IMR-90 (cell line): Measurements from ENCODE around the gene KNCN. TPM values are rescaled to one million over a fixed set of nuclear protein-coding genes. Genes with fewer than 3 reads are reported as not detected.

Source experiments
- ATAC-seq: fragments of 200-7000 bp; cut with Tn5 transposase; 2 replicates; pipeline ENCODE4 v1.9.1; 2020; ENCODE audit warnings: low read depth, mild to moderate bottlenecking, moderate library complexity
- BruUV-seq: library from RNA; stranded (reverse); fragments of 400-500 nt; replicated peaks from 2 replicates; lab custom pipeline; 2021; lab: Mats Ljungman, UMichigan
- CTCF ChIA-PET: fragments of 300-600 bp; formaldehyde crosslinking; extraction: SDS; loops from one replicate; lab custom pipeline; 2021; ENCODE audit warnings: antibody characterized with exemption; lab: Yijun Ruan, JAX
- POLR2A ChIA-PET: fragments of 300-600 bp; sonication (Branson Sonifier 250); formaldehyde crosslinking; loops from one replicate; lab custom pipeline; 2022; ENCODE audit warnings: antibody characterized with exemption; ENCODE audit not compliant: unreplicated experiment; lab: Charles Lee
- DNase-seq: peaks from one replicate; pipeline ENCODE4 v3.0.0; 2013
- H2AFZ ChIP-seq: replicated peaks from 2 replicates; pipeline ENCODE3; 2013; ENCODE audit warnings: low read length, mild to moderate bottlenecking; ENCODE audit not compliant: poor library complexity
- H2AK5ac ChIP-seq: 2 replicates; pipeline ENCODE4 v1.6.1; 2013; ENCODE audit warnings: low read depth, low read length, inconsistent platforms
- H2AK9ac ChIP-seq: replicated peaks from 2 replicates; pipeline ENCODE3; 2013; ENCODE audit warnings: mild to moderate bottlenecking, low read depth, low read length, moderate library complexity; ENCODE audit not compliant: poor library complexity
- H2BK120ac ChIP-seq: 2 replicates; pipeline ENCODE4 v1.6.1; 2013; ENCODE audit warnings: low read depth, low read length, inconsistent platforms
- H2BK15ac ChIP-seq: 3 replicates; pipeline ENCODE4 v1.6.1; 2013; ENCODE audit warnings: low read depth, low read length, inconsistent platforms
- H2BK20ac ChIP-seq: 2 replicates; pipeline ENCODE4 v1.6.1; 2013; ENCODE audit warnings: low read depth, mild to moderate bottlenecking, inconsistent platforms, low read length, moderate library complexity
- H2BK5ac ChIP-seq: 2 replicates; pipeline ENCODE4 v1.6.1; 2013; ENCODE audit warnings: mild to moderate bottlenecking, low read depth, low read length, inconsistent platforms; ENCODE audit not compliant: poor library complexity, severe bottlenecking
- H3K14ac ChIP-seq: replicated peaks from 2 replicates; pipeline ENCODE4 v1.6.1; 2013; ENCODE audit warnings: low read depth, low read length, inconsistent platforms
- H3K18ac ChIP-seq: 2 replicates; pipeline ENCODE4 v1.6.1; 2013; ENCODE audit warnings: low read depth, low read length, control low read depth
- H3K23ac ChIP-seq: 2 replicates; pipeline ENCODE4 v1.6.1; 2013; ENCODE audit warnings: low read depth, low read length, inconsistent platforms
- H3K27ac ChIP-seq: 2 replicates; pipeline ENCODE4 v1.5.1; 2013; ENCODE audit warnings: mild to moderate bottlenecking, control low read depth, low read length; ENCODE audit not compliant: insufficient read depth
- H3K27me3 ChIP-seq: 2 replicates; pipeline ENCODE4 v1.6.1; 2013; ENCODE audit warnings: low read length; ENCODE audit not compliant: control insufficient read depth, insufficient read depth
- H3K36me3 ChIP-seq: 2 replicates; pipeline ENCODE4 v1.6.1; 2013; ENCODE audit warnings: low read length, mixed read lengths; ENCODE audit not compliant: control insufficient read depth, insufficient read depth
- H3K4ac ChIP-seq: 2 replicates; pipeline ENCODE4 v1.6.1; 2013; ENCODE audit warnings: low read depth, low read length, inconsistent platforms
- H3K4me1 ChIP-seq: 2 replicates; pipeline ENCODE4 v1.6.1; 2013; ENCODE audit warnings: low read length, mixed read lengths; ENCODE audit not compliant: control insufficient read depth, insufficient read depth
- H3K4me2 ChIP-seq: 2 replicates; pipeline ENCODE4 v1.6.1; 2013; ENCODE audit warnings: low read depth, mild to moderate bottlenecking, control low read depth, low read length, moderate library complexity
- H3K4me3 ChIP-seq: 2 replicates; pipeline ENCODE4 v1.5.1; 2013; ENCODE audit warnings: low read depth, mild to moderate bottlenecking, control low read depth, low read length, moderate library complexity; ENCODE audit not compliant: insufficient read depth
- H3K56ac ChIP-seq: 2 replicates; pipeline ENCODE4 v1.6.1; 2013; ENCODE audit warnings: low read length, inconsistent platforms; ENCODE audit not compliant: insufficient read depth; ENCODE audit errors: extremely low read depth
- H3K79me1 ChIP-seq, 2 experiments: 2 replicates each; pipeline ENCODE4 v1.6.1; 2013; ENCODE audit warnings: low read length in 2 of 2, inconsistent platforms in 1 of 2, low read depth in 1 of 2
- H3K9ac ChIP-seq: 2 replicates; pipeline ENCODE4 v1.6.1; 2013; ENCODE audit warnings: low read depth, low read length, control low read depth
- H3K9me1 ChIP-seq: 2 replicates; pipeline ENCODE4 v1.6.1; 2013; ENCODE audit warnings: low read length, inconsistent platforms; ENCODE audit not compliant: insufficient read depth
- H3K9me3 ChIP-seq: 2 replicates; pipeline ENCODE4 v1.6.1; 2013; ENCODE audit warnings: low read length; ENCODE audit not compliant: control insufficient read depth, insufficient read depth
- H4K20me1 ChIP-seq: 2 replicates; pipeline ENCODE4 v1.6.1; 2013; ENCODE audit warnings: low read length, inconsistent platforms; ENCODE audit not compliant: insufficient read depth
- H4K5ac ChIP-seq: 2 replicates; pipeline ENCODE4 v1.6.1; 2013; ENCODE audit warnings: mild to moderate bottlenecking, low read depth, low read length, control low read depth
- H4K8ac ChIP-seq, 2 experiments: 2 replicates each; pipeline ENCODE4 v1.6.1; 2013; ENCODE audit warnings: low read depth in 2 of 2, low read length in 2 of 2, control low read depth in 1 of 2, inconsistent platforms in 1 of 2
- H4K91ac ChIP-seq: 2 replicates; pipeline ENCODE4 v1.6.1; 2013; ENCODE audit warnings: low read depth, low read length, inconsistent platforms; ENCODE audit not compliant: insufficient read depth
- RAD21 ChIP-seq: IDR thresholded peaks from 2 replicates; pipeline ENCODE4 v1.6.1; 2012; ENCODE audit warnings: low read length, improper control_type of control experiment
- SMC3 ChIP-seq: fragments of 150-350 bp; IDR thresholded peaks from 2 replicates; pipeline ENCODE4 v1.6.1; 2016; ENCODE audit warnings: low read depth, mild to moderate bottlenecking, antibody characterized with exemption, low read length, moderate library complexity
- WGBS, 2 experiments: methylation state at CpG; one replicate each; pipeline versions ENCODE4 v1.1.5 to v1.1.7; 2013; ENCODE audit warnings: missing lambda C conversion rate in 2 of 2; ENCODE audit not compliant: insufficient read length in 1 of 2; ENCODE audit errors: extremely low coverage in 2 of 2; 5-methylcytosine and 5-hydroxymethylcytosine counted together
- dilution Hi-C: fragments of 300-500 bp; cut with HindIII; formaldehyde crosslinking; loops from one replicate; pipeline ENCODE4 v1.14.3; 2018; ENCODE audit warnings: low sequenced_read_pairs; ENCODE audit not compliant: unreplicated experiment
- in situ Hi-C: fragments of 300-500 bp; cut with MboI; formaldehyde crosslinking; loops from 3 replicates; pipeline ENCODE4 v1.14.3; 2019; ENCODE audit warnings: low sequenced_read_pairs, inconsistent platforms, mixed read lengths
- intact Hi-C: fragments of 100-400 bp; cut with micrococcal nuclease; formaldehyde crosslinking; loops from 2 replicates; pipeline ENCODE4 v1.10.0; 2022
- polyA plus RNA-seq, 3 experiments: library from polyadenylated mRNA; depleted of rRNA; stranded (reverse); fragments of >200 nt; gene quantifications; 2 replicates each; pipeline ENCODE4 v1.2.3, GENCODE V29; 2012; ENCODE audit warnings: low replicate concordance in 1 of 3
- total RNA-seq: library from RNA; depleted of rRNA; stranded (reverse); fragments of >200 nt; gene quantifications from 2 replicates; pipeline ENCODE4 v1.2.3, GENCODE V29; 2012
- TF ChIP-seq, protein P1 (sequence below): conservative IDR thresholded peaks from 2 replicates; pipeline ENCODE4 v1.5.1; 2012; ENCODE audit warnings: mild to moderate bottlenecking, low read depth, low read length, improper control_type of control experiment
- TF ChIP-seq, protein P2 (sequence below): fragments of 150-350 bp; IDR thresholded peaks from 2 replicates; pipeline ENCODE4 v1.6.1; 2017; ENCODE audit warnings: mild to moderate bottlenecking, antibody characterized with exemption, low read length, low read depth

The KNCN gene
- total and polyA plus RNA-seq, 2 of the 4 experiments (the other 2 are of a cell fraction), result not detected

DNA sequence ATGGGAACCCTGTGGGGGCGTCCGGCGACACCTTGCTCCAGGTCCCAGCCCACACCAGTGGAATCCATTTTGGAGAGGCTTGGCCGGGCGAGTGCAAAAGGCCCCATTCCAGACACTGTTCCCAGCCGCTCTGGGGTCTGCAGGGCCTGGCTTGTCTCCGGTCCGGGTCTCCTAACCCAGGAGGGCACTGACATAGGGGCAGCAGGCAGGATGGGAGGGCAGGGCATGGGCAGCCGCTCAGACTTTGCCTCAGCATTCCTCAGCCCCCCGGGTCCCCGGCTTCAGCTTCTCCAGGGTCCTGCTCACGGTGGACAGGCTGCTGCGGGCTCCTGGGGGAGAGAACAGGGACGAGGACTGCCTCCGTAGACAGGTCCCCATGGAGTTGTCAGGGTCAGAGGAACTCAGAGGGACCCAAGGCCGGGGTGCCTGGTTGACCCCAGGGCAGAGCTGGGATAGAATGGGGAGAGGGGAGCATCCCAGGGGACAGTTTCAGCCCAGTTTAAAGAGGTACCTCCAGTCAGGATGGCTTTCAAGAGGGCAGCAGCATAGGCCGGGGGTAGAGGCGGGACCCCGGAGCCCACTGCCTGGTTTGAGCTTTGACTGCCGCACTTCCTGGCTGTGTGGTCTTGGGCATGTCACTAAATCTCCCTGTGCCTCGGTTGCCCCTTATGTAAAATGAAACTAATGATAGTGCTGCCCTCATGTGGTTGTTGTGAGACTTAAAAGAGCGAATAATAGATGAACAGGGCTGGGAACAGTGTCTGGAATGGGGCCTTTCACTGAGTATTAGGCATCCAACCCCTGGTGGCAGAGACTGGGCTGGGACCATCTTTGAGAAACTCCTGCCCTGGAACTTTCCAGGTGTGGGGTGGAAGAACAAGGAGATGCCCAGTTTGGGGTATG, 3.7 kb downstream of the KNCN start:
- no peak overlapping the region for H4K91ac ChIP-seq
- dilution Hi-C loops (no loop called here), intact Hi-C loops (loop anchor here (1.0 to 5.0 kb wide), 3 partner anchors 70 to 180 kb away; no protein-coding TSS in a partner anchor), in situ Hi-C loops (no loop called here)
- TF ChIP-seq, protein P1, sequence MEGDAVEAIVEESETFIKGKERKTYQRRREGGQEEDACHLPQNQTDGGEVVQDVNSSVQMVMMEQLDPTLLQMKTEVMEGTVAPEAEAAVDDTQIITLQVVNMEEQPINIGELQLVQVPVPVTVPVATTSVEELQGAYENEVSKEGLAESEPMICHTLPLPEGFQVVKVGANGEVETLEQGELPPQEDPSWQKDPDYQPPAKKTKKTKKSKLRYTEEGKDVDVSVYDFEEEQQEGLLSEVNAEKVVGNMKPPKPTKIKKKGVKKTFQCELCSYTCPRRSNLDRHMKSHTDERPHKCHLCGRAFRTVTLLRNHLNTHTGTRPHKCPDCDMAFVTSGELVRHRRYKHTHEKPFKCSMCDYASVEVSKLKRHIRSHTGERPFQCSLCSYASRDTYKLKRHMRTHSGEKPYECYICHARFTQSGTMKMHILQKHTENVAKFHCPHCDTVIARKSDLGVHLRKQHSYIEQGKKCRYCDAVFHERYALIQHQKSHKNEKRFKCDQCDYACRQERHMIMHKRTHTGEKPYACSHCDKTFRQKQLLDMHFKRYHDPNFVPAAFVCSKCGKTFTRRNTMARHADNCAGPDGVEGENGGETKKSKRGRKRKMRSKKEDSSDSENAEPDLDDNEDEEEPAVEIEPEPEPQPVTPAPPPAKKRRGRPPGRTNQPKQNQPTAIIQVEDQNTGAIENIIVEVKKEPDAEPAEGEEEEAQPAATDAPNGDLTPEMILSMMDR, result peak; percentile 58
- TF ChIP-seq SMC3 (peak; percentile 54), RAD21 (peak; percentile 54)
- TF ChIP-seq, protein P2, sequence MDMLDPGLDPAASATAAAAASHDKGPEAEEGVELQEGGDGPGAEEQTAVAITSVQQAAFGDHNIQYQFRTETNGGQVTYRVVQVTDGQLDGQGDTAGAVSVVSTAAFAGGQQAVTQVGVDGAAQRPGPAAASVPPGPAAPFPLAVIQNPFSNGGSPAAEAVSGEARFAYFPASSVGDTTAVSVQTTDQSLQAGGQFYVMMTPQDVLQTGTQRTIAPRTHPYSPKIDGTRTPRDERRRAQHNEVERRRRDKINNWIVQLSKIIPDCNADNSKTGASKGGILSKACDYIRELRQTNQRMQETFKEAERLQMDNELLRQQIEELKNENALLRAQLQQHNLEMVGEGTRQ, result no peak
- no peak overlapping the region for H3K9ac ChIP-seq
- H3K4me1 ChIP-seq, result no peaks in the 10 kb centered on the region
- BruUV-seq, result no TSS peak
- H3K4ac ChIP-seq, result no peak overlapping the region
- no peak overlapping the region for H3K23ac ChIP-seq
- peak; percentile 83 for ATAC-seq
- H3K9me3 ChIP-seq, result no peaks in the 10 kb centered on the region
- no peak overlapping the region for H2AK9ac ChIP-seq
- no peak overlapping the region for H3K18ac ChIP-seq
- no peak overlapping the region for H2AK5ac ChIP-seq
- no peak overlapping the region for H3K4me2 ChIP-seq
- H3K56ac ChIP-seq, result no peak overlapping the region
- H2BK20ac ChIP-seq, result no peak overlapping the region
- H2AFZ ChIP-seq, result peak overlapping the region; percentile 61
- H2BK15ac ChIP-seq, result no peak overlapping the region
- no peak overlapping the region for H4K8ac ChIP-seq
- H3K14ac ChIP-seq, result no peak overlapping the region
- DNase-seq, result peak; percentile 62
- no peaks in the 10 kb centered on the region for H4K20me1 ChIP-seq
- no peak overlapping the region for H4K5ac ChIP-seq
- H2BK120ac ChIP-seq, result no peak overlapping the region
- no peaks in the 10 kb centered on the region for H3K36me3 ChIP-seq
- H3K4me3 ChIP-seq, result no peak overlapping the region
- H3K27ac ChIP-seq, result no peak overlapping the region
- WGBS, 2 experiments, result 66% methylated on average over 11 of the region's 22 CpGs; no CpG with 5 or more reads in 1 of the 2 experiments
- no peaks in the 10 kb centered on the region for H3K79me1 ChIP-seq
- POLR2A ChIA-PET, result no interaction called here
- H3K27me3 ChIP-seq, result peaks cover 78% of the 10 kb centered on the region
- CTCF ChIA-PET, result interaction anchor here (0.7 to 1.4 kb wide), 3 partner anchors 15 to 177 kb away, joined by 3 read pairs; no protein-coding TSS in a partner anchor
- no peaks in the 10 kb centered on the region for H3K9me1 ChIP-seq
- no peak overlapping the region for H2BK5ac ChIP-seq
